ENCODE data around the gene CD81.

The CD81 gene

DNA sequence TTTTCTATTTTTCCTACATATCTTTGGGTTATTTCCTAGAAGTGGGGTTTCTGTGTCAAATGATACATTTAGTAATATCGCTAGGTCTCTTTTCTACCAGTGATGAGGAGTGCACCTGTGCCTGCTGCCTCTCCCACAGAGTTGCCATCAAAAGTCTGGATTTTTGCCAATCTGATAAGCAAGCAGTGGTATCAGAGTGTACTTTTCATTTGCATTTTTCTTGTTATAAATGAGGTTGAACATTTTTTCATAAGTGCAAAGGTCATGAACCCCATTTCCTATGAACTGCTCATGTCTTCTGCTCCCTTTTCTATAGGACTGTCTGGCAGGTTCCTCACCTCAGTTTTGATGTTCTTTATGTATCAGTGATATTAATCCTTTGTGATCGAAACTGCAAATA is 65.5 kb downstream of the CD81 start:
- H3K4me2 ChIP-seq (ENCODE audit: low read depth, low read length, poor library complexity, severe bottlenecking): no peak overlapping the region
- H2AFZ ChIP-seq (ENCODE audit: low read length): no peak overlapping the region
- H3K9ac ChIP-seq (ENCODE audit: low read depth, low read length, poor library complexity, severe bottlenecking): no peak overlapping the region
- H4K20me1 ChIP-seq (ENCODE audit: insufficient read depth, low read length, poor library complexity, severe bottlenecking): no peaks in the 10 kb centered on the region
- TF ChIP-seq, protein P1, sequence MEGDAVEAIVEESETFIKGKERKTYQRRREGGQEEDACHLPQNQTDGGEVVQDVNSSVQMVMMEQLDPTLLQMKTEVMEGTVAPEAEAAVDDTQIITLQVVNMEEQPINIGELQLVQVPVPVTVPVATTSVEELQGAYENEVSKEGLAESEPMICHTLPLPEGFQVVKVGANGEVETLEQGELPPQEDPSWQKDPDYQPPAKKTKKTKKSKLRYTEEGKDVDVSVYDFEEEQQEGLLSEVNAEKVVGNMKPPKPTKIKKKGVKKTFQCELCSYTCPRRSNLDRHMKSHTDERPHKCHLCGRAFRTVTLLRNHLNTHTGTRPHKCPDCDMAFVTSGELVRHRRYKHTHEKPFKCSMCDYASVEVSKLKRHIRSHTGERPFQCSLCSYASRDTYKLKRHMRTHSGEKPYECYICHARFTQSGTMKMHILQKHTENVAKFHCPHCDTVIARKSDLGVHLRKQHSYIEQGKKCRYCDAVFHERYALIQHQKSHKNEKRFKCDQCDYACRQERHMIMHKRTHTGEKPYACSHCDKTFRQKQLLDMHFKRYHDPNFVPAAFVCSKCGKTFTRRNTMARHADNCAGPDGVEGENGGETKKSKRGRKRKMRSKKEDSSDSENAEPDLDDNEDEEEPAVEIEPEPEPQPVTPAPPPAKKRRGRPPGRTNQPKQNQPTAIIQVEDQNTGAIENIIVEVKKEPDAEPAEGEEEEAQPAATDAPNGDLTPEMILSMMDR (conservative IDR thresholded peaks at IDR 0.05; ENCODE audit: low read length): no peak
- no peaks in the 10 kb centered on the region for H3K79me2 ChIP-seq (ENCODE audit: insufficient read depth, low read length)
- H3K4me1 ChIP-seq (ENCODE audit: insufficient read depth, low read length, poor library complexity, severe bottlenecking): no peaks in the 10 kb centered on the region
- H3K9me3 ChIP-seq (ENCODE audit: insufficient read depth, low read depth, low read length): no peaks in the 10 kb centered on the region
- H3K27me3 ChIP-seq (ENCODE audit: insufficient read depth, low read length, poor library complexity, severe bottlenecking): no peaks in the 10 kb centered on the region
- H3K9me2 ChIP-seq (replicated peaks; ENCODE audit: low read depth, low read length): no peaks in the 10 kb centered on the region
- no peaks in the 10 kb centered on the region for H3K36me3 ChIP-seq (ENCODE audit: insufficient read depth, low read length)
- no peak overlapping the region for H3K4me3 ChIP-seq (ENCODE audit: low read length, poor library complexity, severe bottlenecking)
- H3F3A ChIP-seq (ENCODE audit: low read depth): no peaks in the 10 kb centered on the region

DNA sequence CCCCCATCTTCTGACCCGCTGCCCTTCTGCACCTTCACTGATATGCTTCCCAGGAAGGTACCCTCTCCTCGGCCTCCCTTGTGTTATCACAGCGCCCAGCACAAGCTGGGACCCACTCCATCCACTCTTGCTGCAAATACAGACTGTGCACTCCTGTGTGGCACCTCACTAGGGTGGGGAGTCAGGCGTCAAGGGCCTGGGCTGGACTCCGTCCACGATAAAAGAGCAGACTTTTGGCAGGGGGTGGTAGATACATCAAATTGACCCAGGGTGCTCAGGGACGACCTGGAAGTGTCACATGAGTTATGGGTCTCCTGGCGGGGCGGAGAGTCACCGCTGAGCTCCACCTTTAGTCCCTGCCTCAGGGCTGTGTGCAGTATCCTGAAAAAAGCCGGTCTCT is 66.3 kb downstream of the CD81 start:
- Histone ChIP-seq H4K20me1 (ENCODE audit: insufficient read depth, low read length, poor library complexity, severe bottlenecking) (no peaks in the 10 kb centered on the region), H3F3A (ENCODE audit: low read depth) (no peaks in the 10 kb centered on the region), H3K4me1 (ENCODE audit: insufficient read depth, low read length, poor library complexity, severe bottlenecking) (no peaks in the 10 kb centered on the region), H3K79me2 (ENCODE audit: insufficient read depth, low read length) (no peaks in the 10 kb centered on the region), H3K4me2 (ENCODE audit: low read depth, low read length, poor library complexity, severe bottlenecking) (no peak overlapping the region), H3K9me2 (replicated peaks; ENCODE audit: low read depth, low read length) (no peaks in the 10 kb centered on the region), H3K9me3 (ENCODE audit: insufficient read depth, low read depth, low read length) (no peaks in the 10 kb centered on the region), H3K4me3 (ENCODE audit: low read length, poor library complexity, severe bottlenecking) (no peak overlapping the region), H3K27me3 (ENCODE audit: insufficient read depth, low read length, poor library complexity, severe bottlenecking) (no peaks in the 10 kb centered on the region), H3K9ac (ENCODE audit: low read depth, low read length, poor library complexity, severe bottlenecking) (no peak overlapping the region), H2AFZ (ENCODE audit: low read length) (no peak overlapping the region), H3K36me3 (ENCODE audit: insufficient read depth, low read length) (no peaks in the 10 kb centered on the region)
- TF ChIP-seq, protein P1 (conservative IDR thresholded peaks at IDR 0.05; ENCODE audit: low read length): no peak
- TF ChIP-seq EZH2phosphoT487 (IDR thresholded peaks at IDR 0.05; ENCODE audit: borderline replicate concordance): no peak

DNA sequence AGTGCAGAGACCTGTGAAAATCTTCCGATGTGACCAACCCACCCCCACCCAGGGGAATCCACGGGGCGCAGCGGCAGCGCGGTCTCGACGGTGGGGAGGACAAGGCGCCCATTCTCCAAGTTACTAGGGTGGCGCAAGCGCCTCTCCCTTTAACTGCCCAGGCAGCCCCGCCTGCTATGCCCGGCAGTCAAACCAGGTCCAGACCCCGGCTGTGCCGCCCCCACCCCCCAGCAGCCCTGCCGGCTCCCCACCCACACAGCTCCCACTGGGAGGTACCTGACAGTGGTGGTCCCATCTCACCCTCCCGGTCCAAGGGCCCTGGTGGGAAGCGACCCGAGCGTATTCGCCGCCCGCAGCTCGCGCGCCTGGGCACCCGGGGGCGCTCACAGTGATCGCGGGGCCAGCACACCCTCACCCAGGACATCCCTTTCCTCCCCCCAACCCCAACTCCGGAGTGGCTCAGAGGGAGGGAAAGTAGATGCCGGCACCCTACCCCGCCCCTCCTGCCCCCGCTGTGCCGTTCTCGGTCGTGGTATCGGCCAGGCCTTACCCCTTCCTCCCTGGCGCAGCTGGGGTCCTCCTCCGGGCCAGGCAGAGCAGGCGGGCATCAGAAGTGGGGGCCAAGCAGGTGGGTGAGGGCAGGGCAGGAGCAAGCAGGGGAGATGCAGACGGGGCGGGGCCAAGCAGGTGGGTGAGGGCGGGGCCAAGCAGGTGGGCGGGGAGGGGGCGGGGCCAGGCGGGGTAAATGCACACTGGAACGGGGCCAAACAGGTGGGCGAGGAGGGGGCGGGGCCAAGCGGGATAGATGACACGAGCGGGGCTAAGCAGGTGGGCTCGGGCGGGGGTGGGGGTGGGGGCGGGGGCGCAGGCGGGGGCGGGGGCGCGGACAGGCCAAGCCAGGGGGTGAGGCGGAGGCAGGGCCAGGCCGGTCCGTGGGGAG is 67.0 kb downstream of the CD81 start, which contains the start of gene TRPM5:
TRPM5 (minus strand) TSS at position 634 of the 940 bp plus-strand sequence. CDS start 21,478 bp downstream, outside the sequence.
- Histone ChIP-seq H3K4me1 (ENCODE audit: insufficient read depth, low read length, poor library complexity, severe bottlenecking) (no peaks in the 10 kb centered on the region), H3K9me2 (replicated peaks; ENCODE audit: low read depth, low read length) (no peaks in the 10 kb centered on the region), H3K4me2 (ENCODE audit: low read depth, low read length, poor library complexity, severe bottlenecking) (no peak within 1 kb of the TSS), H3F3A (ENCODE audit: low read depth) (no peaks in the 10 kb centered on the region), H3K9me3 (ENCODE audit: insufficient read depth, low read depth, low read length) (no peaks in the 10 kb centered on the region), H3K4me3 (ENCODE audit: low read length, poor library complexity, severe bottlenecking) (no peak within 1 kb of the TSS), H3K36me3 (ENCODE audit: insufficient read depth, low read length) (no peaks in the 10 kb centered on the region), H4K20me1 (ENCODE audit: insufficient read depth, low read length, poor library complexity, severe bottlenecking) (no peaks in the 10 kb centered on the region), H3K79me2 (ENCODE audit: insufficient read depth, low read length) (no peaks in the 10 kb centered on the region), H3K27me3 (ENCODE audit: insufficient read depth, low read length, poor library complexity, severe bottlenecking) (no peaks in the 10 kb centered on the region), H3K9ac (ENCODE audit: low read depth, low read length, poor library complexity, severe bottlenecking) (no peak within 1 kb of the TSS), H2AFZ (ENCODE audit: low read length) (no peak within 1 kb of the TSS)
- TF ChIP-seq, protein P1 (conservative IDR thresholded peaks at IDR 0.05; ENCODE audit: low read length): no peak
- TF ChIP-seq EZH2phosphoT487 (IDR thresholded peaks at IDR 0.05; ENCODE audit: borderline replicate concordance): no peak

All from Loucy (cell line).